ENCODE data around the gene HEYL.

Gene HEYL

GRCh38 chr1:39645411-39646043 lies 6.1 kb upstream of the HEYL start:
- Histone ChIP-seq H3K79me2 (ENCODE audit: insufficient read depth, low read length) (no peaks in the 10 kb centered on the region), H3K9ac (ENCODE audit: low read depth, low read length, poor library complexity, severe bottlenecking) (no peak overlapping the region), H3F3A (ENCODE audit: low read depth) (no peaks in the 10 kb centered on the region), H3K27me3 (ENCODE audit: insufficient read depth, low read length, poor library complexity, severe bottlenecking) (no peaks in the 10 kb centered on the region), H4K20me1 (ENCODE audit: insufficient read depth, low read length, poor library complexity, severe bottlenecking) (no peaks in the 10 kb centered on the region), H3K9me3 (ENCODE audit: insufficient read depth, low read depth, low read length) (no peaks in the 10 kb centered on the region), H3K4me2 (ENCODE audit: low read depth, low read length, poor library complexity, severe bottlenecking) (no peak overlapping the region), H3K36me3 (ENCODE audit: insufficient read depth, low read length) (no peaks in the 10 kb centered on the region), H3K4me3 (ENCODE audit: low read length, poor library complexity, severe bottlenecking) (no peak overlapping the region), H3K4me1 (ENCODE audit: insufficient read depth, low read length, poor library complexity, severe bottlenecking) (no peaks in the 10 kb centered on the region), H3K9me2 (replicated peaks; ENCODE audit: low read depth, low read length) (no peaks in the 10 kb centered on the region), H2AFZ (ENCODE audit: low read length) (no peak overlapping the region)
- TF ChIP-seq, protein P1, sequence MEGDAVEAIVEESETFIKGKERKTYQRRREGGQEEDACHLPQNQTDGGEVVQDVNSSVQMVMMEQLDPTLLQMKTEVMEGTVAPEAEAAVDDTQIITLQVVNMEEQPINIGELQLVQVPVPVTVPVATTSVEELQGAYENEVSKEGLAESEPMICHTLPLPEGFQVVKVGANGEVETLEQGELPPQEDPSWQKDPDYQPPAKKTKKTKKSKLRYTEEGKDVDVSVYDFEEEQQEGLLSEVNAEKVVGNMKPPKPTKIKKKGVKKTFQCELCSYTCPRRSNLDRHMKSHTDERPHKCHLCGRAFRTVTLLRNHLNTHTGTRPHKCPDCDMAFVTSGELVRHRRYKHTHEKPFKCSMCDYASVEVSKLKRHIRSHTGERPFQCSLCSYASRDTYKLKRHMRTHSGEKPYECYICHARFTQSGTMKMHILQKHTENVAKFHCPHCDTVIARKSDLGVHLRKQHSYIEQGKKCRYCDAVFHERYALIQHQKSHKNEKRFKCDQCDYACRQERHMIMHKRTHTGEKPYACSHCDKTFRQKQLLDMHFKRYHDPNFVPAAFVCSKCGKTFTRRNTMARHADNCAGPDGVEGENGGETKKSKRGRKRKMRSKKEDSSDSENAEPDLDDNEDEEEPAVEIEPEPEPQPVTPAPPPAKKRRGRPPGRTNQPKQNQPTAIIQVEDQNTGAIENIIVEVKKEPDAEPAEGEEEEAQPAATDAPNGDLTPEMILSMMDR (conservative IDR thresholded peaks at IDR 0.05; ENCODE audit: low read length), result no peak
- no peak for TF ChIP-seq EZH2phosphoT487 (IDR thresholded peaks at IDR 0.05; ENCODE audit: borderline replicate concordance)

- H3K4me2 ChIP-seq (ENCODE audit: low read depth, low read length, poor library complexity, severe bottlenecking), result no peak overlapping the region
- no peaks in the 10 kb centered on the region for H3K27me3 ChIP-seq (ENCODE audit: insufficient read depth, low read length, poor library complexity, severe bottlenecking)
- no peaks in the 10 kb centered on the region for H3K79me2 ChIP-seq (ENCODE audit: insufficient read depth, low read length)
- no peaks in the 10 kb centered on the region for H3F3A ChIP-seq (ENCODE audit: low read depth)
- H3K9me2 ChIP-seq (replicated peaks; ENCODE audit: low read depth, low read length), result no peaks in the 10 kb centered on the region
- no peak overlapping the region for H3K4me3 ChIP-seq (ENCODE audit: low read length, poor library complexity, severe bottlenecking)
- no peaks in the 10 kb centered on the region for H3K36me3 ChIP-seq (ENCODE audit: insufficient read depth, low read length)
- TF ChIP-seq EZH2phosphoT487 (IDR thresholded peaks at IDR 0.05; ENCODE audit: borderline replicate concordance), result no peak
- H2AFZ ChIP-seq (ENCODE audit: low read length), result no peak overlapping the region
- H3K4me1 ChIP-seq (ENCODE audit: insufficient read depth, low read length, poor library complexity, severe bottlenecking), result no peaks in the 10 kb centered on the region
- H3K9me3 ChIP-seq (ENCODE audit: insufficient read depth, low read depth, low read length), result no peaks in the 10 kb centered on the region
- H4K20me1 ChIP-seq (ENCODE audit: insufficient read depth, low read length, poor library complexity, severe bottlenecking), result no peaks in the 10 kb centered on the region
- no peak overlapping the region for H3K9ac ChIP-seq (ENCODE audit: low read depth, low read length, poor library complexity, severe bottlenecking)
Observed at GRCh38 chr1:39643705-39644104, 4.3 kb upstream of the HEYL start.

DNA sequence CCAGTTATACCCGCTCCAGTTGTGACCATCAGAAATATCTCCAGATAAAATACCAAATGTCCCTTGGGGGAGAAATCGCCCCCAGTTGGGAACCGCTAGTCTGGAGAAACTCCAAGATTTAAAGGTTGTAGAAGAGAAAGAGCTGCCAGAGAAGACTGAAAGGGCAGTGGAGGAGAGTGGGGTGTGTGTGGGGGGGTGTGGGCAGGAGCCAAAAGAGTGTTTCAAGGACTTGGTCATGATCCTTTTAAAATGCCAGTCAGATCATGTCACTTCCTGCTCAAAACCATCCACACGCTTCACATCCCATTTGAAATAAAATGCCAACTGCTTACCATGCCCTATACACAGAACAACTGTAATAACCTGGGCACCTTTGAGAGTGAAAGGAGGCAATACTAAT lies 3.4 kb upstream of the HEYL start:
- TF ChIP-seq, protein P1 (conservative IDR thresholded peaks at IDR 0.05; ENCODE audit: low read length), result no peak
- no peak for TF ChIP-seq EZH2phosphoT487 (IDR thresholded peaks at IDR 0.05; ENCODE audit: borderline replicate concordance)
- Histone ChIP-seq H4K20me1 (ENCODE audit: insufficient read depth, low read length, poor library complexity, severe bottlenecking) (no peaks in the 10 kb centered on the region), H3K4me2 (ENCODE audit: low read depth, low read length, poor library complexity, severe bottlenecking) (no peak overlapping the region), H3K36me3 (ENCODE audit: insufficient read depth, low read length) (no peaks in the 10 kb centered on the region), H3K79me2 (ENCODE audit: insufficient read depth, low read length) (no peaks in the 10 kb centered on the region), H3F3A (ENCODE audit: low read depth) (no peaks in the 10 kb centered on the region), H3K27me3 (ENCODE audit: insufficient read depth, low read length, poor library complexity, severe bottlenecking) (no peaks in the 10 kb centered on the region), H3K9ac (ENCODE audit: low read depth, low read length, poor library complexity, severe bottlenecking) (no peak overlapping the region), H3K4me1 (ENCODE audit: insufficient read depth, low read length, poor library complexity, severe bottlenecking) (no peaks in the 10 kb centered on the region), H3K4me3 (ENCODE audit: low read length, poor library complexity, severe bottlenecking) (no peak overlapping the region), H3K9me2 (replicated peaks; ENCODE audit: low read depth, low read length) (no peaks in the 10 kb centered on the region), H3K9me3 (ENCODE audit: insufficient read depth, low read depth, low read length) (no peaks in the 10 kb centered on the region), H2AFZ (ENCODE audit: low read length) (no peak overlapping the region)

- Histone ChIP-seq H3K27me3 (ENCODE audit: insufficient read depth, low read length, poor library complexity, severe bottlenecking) (no peaks in the 10 kb centered on the region), H2AFZ (ENCODE audit: low read length) (no peak overlapping the region), H3K9me3 (ENCODE audit: insufficient read depth, low read depth, low read length) (no peaks in the 10 kb centered on the region), H3K4me2 (ENCODE audit: low read depth, low read length, poor library complexity, severe bottlenecking) (no peak overlapping the region), H4K20me1 (ENCODE audit: insufficient read depth, low read length, poor library complexity, severe bottlenecking) (no peaks in the 10 kb centered on the region), H3K36me3 (ENCODE audit: insufficient read depth, low read length) (no peaks in the 10 kb centered on the region), H3F3A (ENCODE audit: low read depth) (no peaks in the 10 kb centered on the region), H3K9ac (ENCODE audit: low read depth, low read length, poor library complexity, severe bottlenecking) (no peak overlapping the region), H3K4me1 (ENCODE audit: insufficient read depth, low read length, poor library complexity, severe bottlenecking) (no peaks in the 10 kb centered on the region), H3K4me3 (ENCODE audit: low read length, poor library complexity, severe bottlenecking) (no peak overlapping the region), H3K9me2 (replicated peaks; ENCODE audit: low read depth, low read length) (no peaks in the 10 kb centered on the region), H3K79me2 (ENCODE audit: insufficient read depth, low read length) (no peaks in the 10 kb centered on the region)
- no peak for TF ChIP-seq EZH2phosphoT487 (IDR thresholded peaks at IDR 0.05; ENCODE audit: borderline replicate concordance)
- TF ChIP-seq, protein P1 (conservative IDR thresholded peaks at IDR 0.05; ENCODE audit: low read length), result no peak
Observed at GRCh38 chr1:39640861-39641260, 1.4 kb upstream of the HEYL start.
